GM12891 (cell line): ENCODE data around the gene CCDC201.

Source experiments
- POLR2A ChIP-seq: IDR thresholded peaks from 2 replicates; pipeline ENCODE4 v1.6.1; 2011; ENCODE audit warnings: low read depth, low read length, control low read depth
- POLR2AphosphoS5 ChIP-seq: IDR thresholded peaks from 2 replicates; pipeline ENCODE4 v1.6.1; 2011; ENCODE audit warnings: low read depth, low read length, control low read depth
- POU2F2 ChIP-seq: IDR thresholded peaks from 2 replicates; pipeline ENCODE4 v1.6.1; 2011; ENCODE audit warnings: low read depth, mild to moderate bottlenecking, control low read depth, low read length, moderate library complexity
- TAF1 ChIP-seq: IDR thresholded peaks from 2 replicates; pipeline ENCODE4 v1.6.1; 2011; ENCODE audit warnings: low read depth, low read length, control low read depth

- TF ChIP-seq POLR2AphosphoS5 = no peak
- no peak for TF ChIP-seq POLR2A
- TF ChIP-seq TAF1 = no peak
- TF ChIP-seq POU2F2 = no peak
Observed at GRCh38 chr7:45880433-45880860, 7.6 kb upstream of the CCDC201 start.
